ENCODE results near the gene SIVA1.

DNA sequence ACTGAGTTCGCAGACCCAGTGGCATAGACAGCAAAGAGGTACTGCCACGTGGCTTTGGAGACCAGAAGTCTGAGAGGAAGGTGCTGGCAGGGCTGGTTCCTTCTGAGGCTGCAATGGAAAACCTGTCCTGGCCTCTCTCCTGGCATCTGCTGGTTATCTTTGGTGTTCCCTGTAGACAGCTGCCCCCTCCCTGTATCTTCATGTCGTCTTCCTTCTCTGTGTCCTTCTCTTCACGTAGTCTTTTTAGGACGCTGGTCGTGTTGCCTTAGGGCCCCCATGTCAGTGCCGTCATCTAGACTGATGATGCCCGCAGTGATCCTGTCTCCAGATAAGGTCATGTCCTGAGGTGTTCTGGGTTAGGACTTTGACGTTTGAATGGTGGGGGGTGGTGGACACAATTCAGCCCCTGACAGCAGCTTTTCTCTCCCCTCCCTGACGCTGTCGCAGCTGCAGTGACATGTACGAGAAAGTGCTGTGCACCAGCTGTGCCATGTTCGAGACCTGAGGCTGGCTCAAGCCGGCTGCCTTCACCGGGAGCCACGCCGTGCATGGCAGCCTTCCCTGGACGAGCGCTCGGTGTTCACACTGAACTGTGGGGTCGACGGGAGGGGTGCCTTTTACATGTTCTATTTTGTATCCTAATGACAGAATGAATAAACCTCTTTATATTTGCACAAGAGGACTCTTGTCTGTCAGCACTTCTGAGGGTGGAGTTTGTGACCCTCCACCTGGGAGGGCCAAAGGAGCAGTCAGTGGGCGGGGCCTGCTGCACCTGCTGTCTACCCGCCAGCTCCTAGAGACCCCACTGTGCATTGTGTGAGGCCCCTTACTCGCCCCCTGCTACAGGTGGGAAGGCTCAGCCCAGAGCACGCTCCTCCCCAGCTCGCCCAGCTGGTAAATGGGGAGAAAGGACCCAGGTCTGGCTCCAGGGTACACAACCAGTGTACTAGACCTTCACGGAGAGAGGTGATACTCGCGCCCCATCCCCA lies 6.3 kb downstream of the SIVA1 start:
- TF ChIP-seq, protein P1, sequence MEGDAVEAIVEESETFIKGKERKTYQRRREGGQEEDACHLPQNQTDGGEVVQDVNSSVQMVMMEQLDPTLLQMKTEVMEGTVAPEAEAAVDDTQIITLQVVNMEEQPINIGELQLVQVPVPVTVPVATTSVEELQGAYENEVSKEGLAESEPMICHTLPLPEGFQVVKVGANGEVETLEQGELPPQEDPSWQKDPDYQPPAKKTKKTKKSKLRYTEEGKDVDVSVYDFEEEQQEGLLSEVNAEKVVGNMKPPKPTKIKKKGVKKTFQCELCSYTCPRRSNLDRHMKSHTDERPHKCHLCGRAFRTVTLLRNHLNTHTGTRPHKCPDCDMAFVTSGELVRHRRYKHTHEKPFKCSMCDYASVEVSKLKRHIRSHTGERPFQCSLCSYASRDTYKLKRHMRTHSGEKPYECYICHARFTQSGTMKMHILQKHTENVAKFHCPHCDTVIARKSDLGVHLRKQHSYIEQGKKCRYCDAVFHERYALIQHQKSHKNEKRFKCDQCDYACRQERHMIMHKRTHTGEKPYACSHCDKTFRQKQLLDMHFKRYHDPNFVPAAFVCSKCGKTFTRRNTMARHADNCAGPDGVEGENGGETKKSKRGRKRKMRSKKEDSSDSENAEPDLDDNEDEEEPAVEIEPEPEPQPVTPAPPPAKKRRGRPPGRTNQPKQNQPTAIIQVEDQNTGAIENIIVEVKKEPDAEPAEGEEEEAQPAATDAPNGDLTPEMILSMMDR (IDR thresholded peaks at IDR 0.05): no peak
- no peak for TF ChIP-seq ZFX (IDR thresholded peaks at IDR 0.05; ENCODE audit: borderline replicate concordance)

All from 22Rv1 (cell line).